Muscle of arm (tissue), 12 donors: Measurements from ENCODE around the gene PTPRN2. TPM values are rescaled to one million over a fixed set of nuclear protein-coding genes. Genes with fewer than 3 reads are reported as not detected.

ENCODE experiments used
- DNase-seq: peaks from one replicate; pipeline ENCODE4 v3.0.0-alpha.2; 2013
- polyA plus RNA-seq, 12 donors: library from polyadenylated mRNA; unstranded; fragments of 120-200 nt; gene quantifications; one replicate each; pipeline ENCODE4 v1.2.1, GENCODE V29; 2013; ENCODE audit not compliant: insufficient read length in 12 of 12

The PTPRN2 gene
- polyA plus RNA-seq, 12 donors: 1.6 to 8.7 (median 2.3) TPM; not detected in 1

DNA sequence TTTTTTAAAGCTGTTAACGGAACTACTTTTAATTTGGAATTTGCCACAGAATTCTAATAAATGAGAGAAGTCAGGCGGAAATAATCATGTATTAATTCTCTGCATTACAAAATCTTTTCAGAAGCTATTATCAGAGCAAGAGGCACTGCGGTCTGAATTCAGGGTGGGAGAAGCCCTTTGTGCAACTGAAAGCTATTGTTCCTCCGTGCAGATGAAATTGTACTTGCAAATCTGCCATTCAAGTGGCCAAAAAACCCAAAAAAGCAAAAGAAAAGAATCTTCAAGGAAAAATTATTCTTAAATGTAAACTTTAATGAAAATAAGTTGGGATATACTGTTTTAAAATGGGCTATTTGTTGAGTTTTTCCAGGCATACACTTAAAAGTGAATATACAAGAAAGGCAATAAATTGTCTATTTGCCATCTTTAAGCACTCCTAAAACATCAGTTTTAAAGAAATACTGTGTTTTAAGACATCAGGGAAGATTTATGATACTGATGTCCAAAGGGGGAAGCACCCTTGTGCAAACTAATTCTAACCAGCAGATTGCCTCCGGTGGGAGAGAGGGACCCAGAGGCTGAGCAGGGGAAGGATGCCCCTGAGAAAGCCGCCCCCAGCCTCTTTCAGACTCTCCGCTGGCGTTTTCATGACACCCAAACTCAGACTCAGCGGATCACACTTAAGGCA, 899.6 kb downstream of the PTPRN2 start:
- no peak for DNase-seq

DNA sequence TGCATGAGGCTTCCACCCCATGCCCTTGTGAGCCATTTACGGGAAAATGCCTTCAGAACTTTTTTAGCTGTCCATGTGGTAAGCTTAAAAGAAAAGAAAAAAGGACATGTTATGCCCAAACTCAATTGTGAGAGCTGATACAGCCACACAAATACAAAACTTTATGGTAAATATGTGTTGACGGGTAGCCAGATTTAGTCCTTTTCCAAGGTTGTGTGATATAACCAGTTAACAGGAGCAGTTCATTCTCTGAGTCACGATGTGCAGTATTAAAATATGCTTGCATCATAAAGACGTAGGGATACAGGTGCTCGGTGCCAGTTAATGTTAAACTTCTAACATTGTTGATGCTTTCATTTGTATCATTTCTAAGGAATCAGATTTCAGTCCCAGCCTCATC, 900.5 kb downstream of the PTPRN2 start:
- DNase-seq: no peak

DNA sequence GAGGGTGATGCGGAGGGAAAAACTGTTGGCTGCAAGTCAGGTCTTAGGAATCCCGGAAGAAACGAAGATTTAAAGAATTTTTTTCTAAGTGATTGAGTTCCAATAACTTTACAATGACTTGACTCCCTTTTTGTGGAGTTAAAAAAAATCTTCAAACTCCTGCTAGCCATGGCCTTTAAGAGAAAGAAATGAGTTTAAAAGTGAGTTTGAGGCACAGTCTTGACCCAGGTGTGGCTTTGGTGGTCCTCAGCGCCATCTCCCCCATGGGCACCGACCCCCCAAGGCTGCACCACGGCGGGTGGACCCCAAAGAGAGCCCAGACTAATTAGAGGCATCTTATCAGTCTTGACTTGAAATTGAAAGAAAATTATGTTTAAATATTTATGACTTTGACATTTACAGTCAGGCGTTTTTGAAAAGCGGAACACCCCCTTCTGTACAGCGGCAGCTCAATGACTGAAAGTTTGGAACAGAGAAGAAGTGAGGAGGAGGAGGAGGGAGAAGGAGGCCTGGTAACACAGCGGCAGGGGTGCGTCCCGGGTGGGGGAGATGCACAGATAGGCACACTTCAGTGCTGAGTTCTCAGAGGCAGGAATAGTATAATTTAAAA, 901.2 kb downstream of the PTPRN2 start:
- DNase-seq: no peak

DNA sequence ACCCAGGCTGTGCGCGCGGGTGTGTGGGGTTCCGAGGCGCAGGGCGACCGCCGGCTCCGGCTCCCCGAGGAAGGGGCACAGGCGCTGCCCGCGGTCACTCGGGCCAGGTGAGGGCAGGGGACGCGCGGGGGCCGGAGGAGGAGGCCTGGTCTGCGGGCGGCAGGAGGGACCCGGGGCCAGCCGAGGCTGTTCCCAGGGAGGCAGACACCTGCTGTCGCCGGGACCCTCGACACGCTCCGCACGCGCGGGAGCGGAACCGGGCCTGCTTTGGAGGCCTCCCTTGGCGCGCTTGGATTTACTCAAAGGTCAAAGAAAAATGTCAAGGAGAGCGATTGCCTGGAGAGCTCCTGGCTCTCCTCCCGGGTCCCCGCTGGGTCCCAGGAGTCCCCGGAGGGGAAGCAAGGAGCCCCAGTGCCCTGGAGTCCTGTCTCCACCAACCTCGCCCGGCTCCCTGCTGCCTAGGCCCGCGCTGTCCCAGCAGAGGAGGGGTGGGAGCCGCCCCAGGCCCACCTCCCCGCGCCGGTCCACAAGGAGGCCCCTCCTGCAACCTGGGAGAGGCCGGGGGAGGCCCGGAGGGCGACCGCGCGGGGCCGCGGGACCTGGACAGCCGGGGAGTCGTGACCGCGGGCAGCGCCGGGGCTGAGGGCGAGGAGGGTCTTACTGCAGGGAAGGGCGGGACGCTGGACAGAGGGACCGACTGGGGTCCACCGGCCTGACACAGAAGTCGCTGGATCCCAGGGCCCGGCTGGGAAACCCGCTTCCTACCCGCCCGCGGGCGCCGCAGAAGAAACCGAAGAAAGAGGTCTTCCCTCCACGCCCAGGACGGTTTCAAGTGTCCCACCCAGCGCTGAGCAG, 902.0 kb downstream of the PTPRN2 start:
- DNase-seq: no peak

DNA sequence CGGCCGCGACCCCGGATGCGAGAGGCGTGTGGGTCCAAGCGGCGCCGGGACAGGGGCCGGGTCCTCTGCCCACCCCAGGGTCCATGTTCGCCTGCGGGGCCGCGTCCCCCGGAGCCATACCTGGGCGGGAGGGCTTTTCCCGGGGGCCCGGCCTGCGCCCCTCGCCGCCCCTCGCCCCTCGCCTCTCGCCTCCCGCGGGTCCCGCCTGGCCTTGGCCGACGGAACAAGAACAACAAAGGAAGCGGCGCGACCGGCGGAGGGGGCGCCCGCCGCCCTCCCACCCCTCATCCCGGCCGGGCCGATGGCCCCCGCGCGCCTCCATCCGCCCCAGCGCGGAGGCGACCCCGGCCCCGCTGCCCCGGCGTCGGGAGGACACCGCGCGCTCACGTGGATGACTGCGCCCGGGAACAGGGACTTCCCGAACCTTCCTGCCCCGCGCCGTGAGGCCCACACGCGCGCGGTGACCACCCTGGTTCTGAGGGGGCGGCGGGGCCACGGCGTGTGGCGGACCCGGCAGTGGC, 902.7 kb downstream of the PTPRN2 start:
- no peak for DNase-seq

DNA sequence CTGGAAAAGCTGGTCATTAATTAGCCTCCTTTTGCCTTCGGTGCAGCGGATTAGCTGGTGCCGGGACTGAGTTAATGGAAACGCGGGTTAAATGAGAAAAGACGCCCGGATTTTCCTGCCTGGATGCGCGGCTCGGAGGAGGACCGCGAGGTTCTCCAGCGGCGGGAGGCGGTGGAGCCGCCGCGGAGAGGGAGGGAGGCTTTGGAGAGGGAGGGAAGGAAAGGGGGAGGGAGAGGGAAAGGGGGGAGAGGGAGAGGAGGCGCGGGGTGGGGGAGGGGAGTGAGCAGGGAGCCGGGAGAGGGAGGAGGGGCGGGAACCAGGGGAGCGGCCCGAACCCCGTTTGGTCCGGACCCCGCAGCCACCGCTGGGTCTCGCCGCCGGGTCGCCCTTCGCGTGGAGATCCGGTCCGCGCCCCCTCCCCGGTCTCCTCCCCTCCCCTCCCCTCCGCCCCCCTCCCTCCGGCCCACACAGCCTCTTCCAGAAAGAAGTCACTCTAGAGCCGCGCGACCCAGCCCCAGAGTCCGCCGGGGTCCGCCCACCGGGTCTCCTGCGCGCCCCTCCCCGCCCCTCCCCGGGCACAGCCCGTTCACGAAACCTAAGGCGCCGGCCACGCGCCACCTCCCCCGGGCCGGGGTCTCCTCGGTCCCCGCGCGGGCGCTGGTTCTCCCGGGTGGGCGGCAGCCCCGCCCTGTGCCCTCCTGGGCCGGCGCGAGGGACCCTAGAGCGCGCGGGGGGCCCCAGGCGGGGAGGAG, 903.3 kb downstream of the PTPRN2 start:
- no peak for DNase-seq

DNA sequence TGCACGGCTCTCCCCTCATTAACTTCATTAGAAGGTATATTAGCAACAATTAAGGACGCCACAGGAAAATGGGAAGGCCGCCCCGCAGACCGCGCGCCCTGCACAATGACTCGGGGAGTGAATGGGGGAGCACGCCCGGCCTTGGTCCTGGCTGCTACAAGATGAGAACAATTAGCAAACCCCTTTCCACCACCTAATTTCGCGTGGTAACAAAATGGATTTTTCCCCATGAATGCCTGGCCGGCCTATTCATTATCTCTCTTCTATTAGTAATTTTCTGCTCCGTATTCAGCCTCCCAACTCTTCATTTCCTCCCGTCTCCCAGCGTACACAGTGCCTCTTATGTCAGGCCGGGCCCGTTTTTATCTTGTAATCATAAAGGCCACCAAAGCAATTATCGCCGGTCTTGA, 903.9 kb downstream of the PTPRN2 start:
- DNase-seq: no peak

DNA sequence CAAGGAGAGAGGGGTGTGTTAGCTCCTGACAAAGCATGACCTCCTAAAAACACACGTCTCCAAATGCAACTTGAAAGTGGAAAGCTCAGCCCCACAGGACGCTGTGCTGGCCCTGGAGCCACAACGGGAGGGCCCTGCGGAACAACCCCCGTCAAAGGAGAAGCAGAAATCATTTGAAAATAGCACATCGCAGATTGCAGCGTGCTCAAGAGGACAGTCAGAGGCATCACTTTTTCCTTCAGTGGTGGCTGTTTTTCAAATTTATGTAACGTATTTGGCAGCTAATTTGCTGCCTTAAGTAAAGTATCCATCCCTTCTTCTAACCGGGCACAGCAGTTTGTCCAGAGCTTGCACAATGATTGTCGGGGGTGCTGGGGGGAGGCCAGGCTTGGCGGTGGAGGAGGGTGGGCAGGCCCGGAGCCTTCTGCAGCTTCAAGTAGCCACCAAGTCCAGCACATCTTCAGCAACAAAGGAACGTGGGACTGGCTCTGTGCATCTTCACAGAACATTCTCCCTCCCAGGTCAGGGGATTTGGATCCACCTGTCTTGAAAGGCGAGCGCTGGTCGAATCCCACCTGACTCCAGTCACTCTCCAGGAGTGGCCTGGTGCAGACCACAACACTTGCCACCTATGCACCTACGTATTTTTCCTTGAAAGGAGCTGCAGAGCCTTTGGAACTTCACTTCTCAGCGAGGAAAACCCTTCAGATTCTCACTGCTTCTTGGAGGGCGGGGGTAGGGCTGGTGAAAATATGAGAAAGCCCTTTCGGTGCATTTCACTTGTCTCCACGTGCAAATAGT, 904.5 kb downstream of the PTPRN2 start:
- no peak for DNase-seq

DNA sequence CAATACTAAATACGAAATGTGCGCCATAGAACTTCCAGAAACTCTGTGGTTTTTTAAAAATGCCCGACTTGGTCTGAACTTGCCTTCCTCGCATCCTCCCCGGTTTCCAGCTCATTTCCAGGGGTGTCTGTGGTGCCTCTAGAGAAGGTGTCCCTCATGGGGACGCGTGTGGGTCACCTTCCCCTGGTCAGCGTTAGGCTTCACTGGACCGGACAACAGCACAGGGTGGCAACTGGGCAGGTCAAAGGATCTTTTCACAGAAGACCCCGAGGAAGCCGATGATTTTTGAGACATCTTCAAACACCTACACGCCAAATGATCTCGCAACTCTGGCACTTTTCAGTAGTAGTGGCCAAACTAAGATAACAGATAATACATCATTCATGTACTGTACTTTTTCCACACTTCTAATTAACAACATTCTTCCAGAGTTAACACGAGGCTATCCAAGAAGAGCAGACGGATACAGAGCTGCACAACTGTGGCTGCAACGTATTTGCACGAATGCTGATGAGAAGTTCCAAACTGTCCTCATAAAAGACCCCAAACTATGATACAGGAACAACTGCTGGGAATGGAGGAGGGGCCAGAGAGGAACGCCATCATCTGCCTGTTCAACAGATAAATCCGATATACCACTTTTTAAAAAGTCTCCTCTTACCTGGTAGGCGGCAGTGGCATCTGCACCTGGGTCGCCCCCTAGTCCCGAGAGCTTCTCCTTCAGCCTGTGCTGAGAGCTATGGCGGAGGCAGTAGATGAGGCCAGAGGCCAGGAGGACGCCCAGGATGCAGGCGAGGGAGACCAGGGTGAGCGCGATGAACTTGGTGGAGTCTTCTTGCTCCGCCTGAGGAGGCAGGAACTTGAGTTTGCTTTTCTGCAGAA, 905.3 kb downstream of the PTPRN2 start:
- DNase-seq: no peak

DNA sequence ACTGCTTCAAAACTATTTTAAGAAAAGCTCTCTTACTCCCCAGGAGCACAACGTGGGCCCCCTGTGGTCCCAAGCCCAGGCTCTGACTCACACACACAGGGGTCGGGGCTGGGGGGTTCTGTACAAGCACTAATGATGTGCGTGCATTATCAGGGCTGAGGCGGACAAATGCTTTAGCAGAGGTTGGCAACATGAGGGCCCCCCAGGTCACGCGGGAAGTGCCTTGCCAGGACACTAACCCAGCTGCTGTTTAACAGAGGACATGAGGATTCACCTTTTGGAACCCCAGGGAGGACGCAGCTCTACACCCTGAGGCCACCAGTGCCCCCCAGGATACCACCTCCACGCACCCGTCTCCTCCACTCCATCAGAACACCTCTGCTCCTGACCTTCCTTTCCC, 908.0 kb downstream of the PTPRN2 start:
- no peak for DNase-seq

DNA sequence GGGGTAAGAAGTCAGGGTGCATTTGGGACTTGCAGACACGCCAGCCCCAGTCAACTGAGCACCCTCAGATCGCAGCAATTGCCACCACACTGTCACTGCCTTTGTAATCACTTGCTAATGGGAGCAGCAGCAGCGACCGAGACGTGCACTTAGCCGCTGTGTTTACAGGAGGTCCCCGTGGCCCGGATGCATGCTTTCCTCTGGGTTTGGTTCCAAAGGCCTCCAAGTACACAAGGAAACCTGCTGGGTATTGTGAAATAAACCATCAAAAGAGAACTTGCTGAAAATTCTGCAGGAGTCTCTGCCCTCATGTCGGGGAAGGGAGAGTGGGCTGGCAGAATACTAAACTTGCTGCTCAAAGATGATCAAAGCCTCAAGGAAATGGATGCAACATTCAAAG, 909.1 kb downstream of the PTPRN2 start:
- no peak for DNase-seq

DNA sequence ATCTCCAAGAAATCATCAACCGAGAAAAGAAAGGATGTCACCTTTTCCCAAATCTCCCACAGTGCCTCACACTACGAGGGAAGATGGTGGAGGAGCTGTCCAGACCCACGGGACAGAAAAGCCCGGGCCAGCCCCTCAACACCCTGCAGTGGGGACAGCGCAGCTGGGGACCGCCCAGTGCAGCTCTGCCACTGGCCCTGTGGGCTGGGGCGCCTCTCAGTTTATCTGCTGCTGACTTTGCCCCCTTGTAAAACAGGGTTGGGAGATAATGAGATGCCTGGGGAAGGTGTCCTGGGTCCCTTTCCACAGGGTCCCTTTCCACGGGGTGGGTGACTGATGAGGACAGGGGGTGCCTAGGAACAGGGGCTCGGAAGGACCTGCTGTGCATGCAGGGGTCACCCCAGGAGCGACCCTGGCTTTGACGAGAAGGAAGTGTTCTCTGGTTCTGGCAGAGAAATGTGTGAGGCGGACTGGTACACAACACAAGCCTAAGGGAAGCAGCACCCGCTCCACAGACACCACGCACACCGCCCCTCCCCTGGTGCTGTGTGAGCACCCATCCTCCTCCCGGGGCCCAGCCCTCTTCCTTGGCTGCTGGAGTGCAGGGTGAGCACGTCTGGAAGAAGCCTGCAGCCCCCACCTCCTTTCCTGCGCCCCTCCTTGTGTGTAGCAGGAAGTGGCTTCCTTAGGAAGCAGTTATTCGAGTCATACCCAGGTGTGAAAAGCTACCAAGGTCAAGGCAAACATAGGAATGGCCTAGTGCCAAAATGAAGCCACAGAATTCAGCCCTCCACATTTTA, 911.0 kb downstream of the PTPRN2 start:
- no peak for DNase-seq

DNA sequence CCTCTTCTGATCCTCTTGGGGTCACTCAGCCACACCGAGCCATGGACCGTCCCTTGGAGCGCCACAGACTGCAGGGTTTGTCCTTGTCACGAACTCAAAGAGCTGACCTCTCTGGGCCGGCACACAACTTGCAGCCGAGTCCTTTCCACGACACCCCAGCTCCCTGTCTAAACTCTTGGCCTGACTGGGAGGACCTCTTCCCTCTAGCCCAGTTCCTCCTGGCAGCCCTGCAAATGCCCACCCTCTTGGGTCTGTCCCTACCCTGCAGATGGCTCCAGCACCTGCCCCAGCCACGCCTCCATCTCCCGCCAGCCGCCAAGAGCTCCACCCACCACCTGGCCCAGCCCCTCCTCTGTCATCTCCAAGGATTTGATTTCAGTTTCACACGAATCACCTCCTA, 911.6 kb downstream of the PTPRN2 start:
- DNase-seq: no peak

DNA sequence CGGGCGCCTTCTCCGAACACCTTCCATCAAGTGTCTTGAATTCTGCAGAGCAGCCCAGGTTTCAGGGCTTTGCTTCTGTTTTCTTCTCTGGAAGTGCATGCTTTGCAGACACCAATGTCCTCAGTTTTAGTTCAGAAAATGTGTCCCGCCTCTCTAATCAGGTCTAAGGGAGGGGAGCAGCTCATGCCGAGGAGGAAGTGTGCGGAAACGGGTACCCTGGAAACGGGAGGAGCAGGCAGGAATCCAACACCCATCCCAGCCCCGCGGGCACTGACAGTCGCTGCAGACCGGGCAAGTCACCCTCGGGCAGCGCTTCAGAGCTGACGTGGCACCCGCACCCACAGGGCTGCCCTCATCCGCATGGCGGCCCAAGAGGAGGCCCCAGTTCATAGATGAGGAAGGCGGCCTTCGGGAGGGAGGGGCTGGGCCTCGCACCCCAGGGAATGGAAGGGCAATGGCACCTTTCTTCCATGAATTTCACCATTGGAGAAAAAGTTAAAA, 912.1 kb downstream of the PTPRN2 start:
- DNase-seq: no peak

DNA sequence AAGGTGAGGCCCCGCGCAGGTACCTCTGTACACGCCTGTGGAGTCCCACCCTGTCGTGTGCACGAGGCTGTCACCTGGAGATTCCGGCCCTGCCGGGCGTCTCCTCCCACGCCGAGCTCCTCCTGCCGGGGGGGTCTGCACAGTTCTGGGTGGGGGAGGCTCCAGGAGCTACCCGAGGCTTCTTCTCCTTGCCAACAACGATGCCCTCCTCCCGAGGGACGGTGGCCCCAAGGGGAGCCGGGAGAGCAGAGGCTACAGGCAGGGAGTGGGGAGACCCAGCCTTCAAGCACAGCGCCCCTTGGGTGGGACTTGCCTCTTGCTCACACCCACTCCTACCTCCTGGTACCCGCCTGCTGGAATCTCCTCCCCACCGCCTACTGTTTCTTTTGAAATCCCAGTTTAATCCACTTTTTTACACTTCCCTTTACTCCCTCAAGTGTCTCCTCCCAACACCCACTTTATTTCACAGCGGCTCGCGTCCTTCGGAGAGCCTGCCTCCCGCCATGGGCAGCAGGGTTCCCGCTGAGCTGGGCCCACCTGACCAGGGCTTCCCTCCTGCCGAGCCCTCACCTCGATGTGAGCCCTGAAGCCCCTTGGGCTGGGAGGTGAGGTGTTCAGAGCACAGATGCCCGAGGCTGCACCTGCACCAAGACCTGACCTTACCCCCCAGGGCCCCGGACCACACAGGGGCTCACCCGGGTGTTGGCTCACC, 912.8 kb downstream of the PTPRN2 start:
- DNase-seq: no peak

DNA sequence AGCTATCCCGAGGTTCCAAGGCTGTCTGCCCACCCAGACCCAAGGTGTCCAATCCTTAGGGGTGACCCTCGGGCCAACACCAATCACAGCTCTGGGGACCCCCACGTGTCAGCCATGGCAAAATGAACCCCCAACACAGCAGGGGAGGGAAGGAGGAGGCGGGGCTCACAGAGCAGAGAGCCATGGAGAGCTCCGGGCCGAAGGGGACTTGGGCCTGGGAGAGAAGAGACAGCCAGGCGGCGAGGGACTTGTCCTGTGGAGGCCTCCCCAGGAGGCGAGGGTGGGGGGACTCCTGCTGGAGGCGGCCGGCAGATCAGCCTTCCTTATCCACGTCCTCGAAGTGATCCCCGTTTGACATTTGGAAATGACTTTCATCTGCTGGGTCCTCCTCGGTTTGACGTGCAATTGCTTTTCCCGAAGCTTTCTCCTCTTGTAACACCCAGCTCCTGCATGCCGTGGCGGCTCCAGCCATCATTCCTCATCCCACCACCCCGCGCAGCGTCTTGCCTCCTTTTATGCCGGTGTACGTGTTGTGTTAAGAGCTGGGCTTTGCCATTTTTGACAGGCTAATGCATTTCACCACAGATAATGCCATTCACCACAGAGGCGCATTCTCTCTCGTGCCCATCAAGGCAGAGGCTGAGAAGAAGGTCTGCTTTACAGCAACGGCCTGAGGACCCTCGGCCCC, 913.5 kb downstream of the PTPRN2 start:
- no peak for DNase-seq

DNA sequence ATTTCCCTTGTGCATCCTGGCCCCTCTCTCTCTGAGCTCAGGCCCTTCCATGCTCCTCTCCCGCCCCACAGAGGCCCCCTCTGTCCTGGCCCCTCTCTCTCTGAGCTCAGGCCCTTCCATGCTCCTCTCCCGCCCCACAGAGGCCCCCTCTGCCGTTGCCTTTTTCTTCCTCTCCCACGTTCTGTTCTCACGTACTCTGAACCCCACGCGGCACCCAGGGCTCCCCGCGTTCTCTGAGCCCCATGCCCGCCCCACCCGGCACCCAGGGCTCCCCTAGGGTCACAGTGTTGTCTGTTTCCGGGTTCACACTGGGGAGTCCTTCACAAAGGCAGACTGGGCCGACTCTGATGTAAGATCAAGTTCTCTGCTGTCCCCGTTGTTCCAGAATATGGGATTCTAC, 914.0 kb downstream of the PTPRN2 start:
- no peak for DNase-seq
